ENCODE measurements around the gene OR2F2.
A peak's percentile ranks its signal among the peaks of the same experiment; 100 is the strongest.

Gene OR2F2

GRCh38 chr7:143975617-143976016, 40.6 kb downstream of the OR2F2 start:
- DNase-seq (ENCODE audit: low spot score) (no peak), FAIRE-seq (no peak)

GRCh38 chr7:143978585-143978984, 43.6 kb downstream of the OR2F2 start:
- no peak for FAIRE-seq
- DNase-seq (ENCODE audit: low spot score) = no peak

- DNase-seq (ENCODE audit: low spot score) = peak; percentile 39
- no peak for FAIRE-seq
These were observed 44.3 kb downstream of the OR2F2 start for GRCh38 chr7:143979359-143979758.

- no peak for FAIRE-seq
- no peak for DNase-seq (ENCODE audit: low spot score)
These were observed 45.0 kb downstream of the OR2F2 start for GRCh38 chr7:143979998-143980397.

GRCh38 chr7:143980746-143981510, 45.9 kb downstream of the OR2F2 start:
- DNase-seq (ENCODE audit: low spot score) = no peak
- no peak for FAIRE-seq

- FAIRE-seq = no peak
- no peak for DNase-seq (ENCODE audit: low spot score)
These were observed 48.9 kb downstream of the OR2F2 start for GRCh38 chr7:143983960-143984359.
